HCT116 (cell line): ENCODE results near the gene ATG16L2.

ENCODE experiments used
- EZH2phosphoT487 ChIP-seq: fragments of 200-600 bp; IDR thresholded peaks from 2 replicates; pipeline ENCODE4 v1.6.1; 2018; ENCODE audit warnings: antibody characterized with exemption, borderline replicate concordance
- ZNF274 ChIP-seq: fragments of 200-500 bp; sonication (Bioruptor generic); IDR thresholded peaks from 2 replicates; pipeline ENCODE4 v1.6.1; 2014; ENCODE audit warnings: mild to moderate bottlenecking, low read depth, low read length, inconsistent platforms

DNA sequence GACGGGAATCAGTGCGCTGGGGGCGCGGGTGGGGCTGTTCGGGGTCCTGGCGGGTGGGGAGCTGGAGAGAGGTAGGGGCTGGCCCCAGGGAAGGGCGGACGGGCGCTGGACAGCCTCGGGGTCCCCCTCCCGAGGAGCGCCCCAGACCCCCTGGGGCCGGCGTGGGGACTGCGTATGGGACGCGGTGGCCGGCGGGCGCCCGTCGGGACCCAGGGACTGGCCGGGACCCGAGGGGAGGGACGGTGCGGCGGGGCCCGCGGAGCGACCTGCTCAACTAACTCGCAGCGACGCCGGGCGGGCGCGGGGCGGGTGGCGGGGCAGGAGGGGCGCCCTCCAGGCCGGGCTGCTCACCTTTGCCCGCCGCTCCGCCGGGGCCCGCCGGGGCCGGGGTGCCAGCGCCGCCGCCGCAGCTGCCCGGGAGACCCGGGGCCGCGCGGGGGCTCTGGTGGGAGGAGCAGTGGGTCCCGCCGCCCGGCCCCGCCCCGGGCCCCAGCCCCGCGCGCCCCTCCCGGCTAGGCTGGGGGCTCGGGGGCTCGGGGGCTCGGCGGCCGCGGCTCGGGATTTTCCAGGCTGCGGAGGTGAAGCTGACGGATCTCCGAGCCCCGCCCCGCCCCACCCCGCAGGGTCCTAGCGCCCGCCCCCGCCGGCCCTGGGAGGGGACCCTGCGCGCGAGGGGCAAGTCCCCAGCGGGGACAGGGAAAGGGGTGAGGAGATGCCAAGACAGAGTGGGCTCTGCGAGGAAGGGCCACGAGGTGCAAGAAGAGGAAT lies 32.7 kb upstream of the ATG16L2 start:
- TF ChIP-seq ZNF274, result no peak
- TF ChIP-seq EZH2phosphoT487, result no peak
